NCI-H1048 (cell line): Measurements from ENCODE around the gene RBFOX1.

ENCODE experiments used
- DNase-seq: peaks from one replicate; lab custom pipeline; 2025; lab: John Stamatoyannopoulos, UW

Gene RBFOX1

DNA sequence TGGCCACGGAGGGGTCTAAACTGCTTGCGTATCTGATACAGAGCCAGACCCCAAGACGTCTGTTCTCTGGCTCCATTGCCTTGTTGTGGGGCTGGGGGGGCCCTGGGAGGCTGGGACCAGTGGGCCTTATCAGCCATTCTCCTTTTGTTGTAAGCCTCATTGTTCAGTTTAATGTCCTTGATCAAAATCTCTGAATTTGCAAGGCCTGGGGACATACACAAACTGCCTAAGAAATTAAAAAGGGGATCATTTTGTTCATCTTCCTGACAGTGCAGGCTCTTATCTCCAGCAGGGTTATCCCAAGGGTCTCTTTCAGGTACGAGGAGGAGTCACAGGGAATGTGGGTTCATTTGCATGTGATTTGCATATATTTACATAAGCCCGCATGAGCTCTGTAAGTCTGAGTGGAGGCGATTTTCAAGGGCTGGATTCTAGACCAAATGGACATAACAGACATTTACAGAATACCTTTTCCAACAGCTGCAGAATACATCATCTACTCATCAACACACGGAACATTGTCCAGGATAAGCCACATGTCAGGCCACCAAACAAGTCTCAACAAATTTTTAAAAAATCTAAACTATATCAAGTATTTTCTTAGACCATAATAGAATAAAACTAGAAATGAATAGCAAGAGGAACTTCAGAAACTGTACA, 269.8 kb downstream of the RBFOX1 start:
- DNase-seq, result no peak

- DNase-seq, result no peak
These were observed 273.2 kb downstream of the RBFOX1 start for GRCh38 chr16:7605812-7606211.

DNA sequence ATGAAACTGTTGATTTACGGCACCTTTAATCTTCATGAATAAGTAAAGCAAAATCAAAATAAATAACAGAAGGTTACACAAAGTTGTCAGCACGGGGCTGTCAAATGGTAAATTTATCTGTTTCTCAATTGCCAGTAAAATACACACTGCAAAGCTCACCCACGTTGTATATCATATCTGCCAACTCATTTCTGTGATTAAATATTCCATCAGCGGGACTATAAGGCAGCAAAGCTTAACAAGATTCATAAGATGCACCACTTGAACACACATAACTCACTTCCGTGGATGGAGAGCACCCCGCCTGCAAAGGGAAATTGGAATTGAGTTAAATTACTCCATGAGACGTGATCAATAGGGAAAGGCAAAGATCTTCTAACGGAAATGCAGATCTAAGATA, 280.0 kb downstream of the RBFOX1 start:
- no peak for DNase-seq

DNA sequence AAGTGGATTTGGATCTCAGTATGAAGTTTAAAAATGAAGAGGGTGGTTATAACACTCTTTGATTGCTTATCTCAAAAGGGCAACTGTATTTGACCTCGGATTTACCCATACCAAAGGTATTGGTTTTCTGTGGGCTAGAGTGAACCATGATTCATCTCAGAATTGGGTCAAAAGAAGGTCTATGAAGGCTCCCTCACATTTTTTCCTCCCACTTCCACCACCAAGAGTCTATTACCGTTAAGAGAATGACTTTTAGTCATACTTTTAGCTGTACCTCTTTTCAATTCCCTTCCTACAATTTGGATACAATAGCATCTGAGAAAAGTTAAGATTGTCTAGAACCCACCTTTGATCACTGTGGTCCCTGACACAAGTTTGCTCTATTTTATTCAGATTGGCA, 280.9 kb downstream of the RBFOX1 start:
- DNase-seq, result no peak

- DNase-seq, result no peak
These were observed 281.6 kb downstream of the RBFOX1 start for GRCh38 chr16:7614021-7614795.

DNA sequence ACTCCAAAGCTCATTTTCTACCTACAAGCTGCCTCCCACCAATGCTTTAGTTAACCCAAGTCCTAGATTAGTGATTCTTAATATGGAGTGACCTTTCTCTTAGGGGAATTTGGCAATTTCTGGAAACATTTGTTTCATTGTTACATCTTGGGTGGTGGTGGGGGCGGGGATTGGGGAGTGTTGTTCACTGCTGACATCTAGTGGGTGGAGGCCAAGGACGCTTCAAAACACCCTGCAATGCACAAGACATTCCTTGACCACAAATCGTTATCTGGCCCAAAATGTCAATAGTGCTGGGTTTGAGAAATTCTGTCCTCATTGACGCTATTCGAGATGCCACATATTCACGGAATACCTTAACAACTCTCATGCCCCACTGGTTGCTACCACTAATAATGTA, 282.9 kb downstream of the RBFOX1 start:
- DNase-seq, result no peak

GRCh38 chr16:7624871-7625766, 292.5 kb downstream of the RBFOX1 start:
- no peak for DNase-seq

DNA sequence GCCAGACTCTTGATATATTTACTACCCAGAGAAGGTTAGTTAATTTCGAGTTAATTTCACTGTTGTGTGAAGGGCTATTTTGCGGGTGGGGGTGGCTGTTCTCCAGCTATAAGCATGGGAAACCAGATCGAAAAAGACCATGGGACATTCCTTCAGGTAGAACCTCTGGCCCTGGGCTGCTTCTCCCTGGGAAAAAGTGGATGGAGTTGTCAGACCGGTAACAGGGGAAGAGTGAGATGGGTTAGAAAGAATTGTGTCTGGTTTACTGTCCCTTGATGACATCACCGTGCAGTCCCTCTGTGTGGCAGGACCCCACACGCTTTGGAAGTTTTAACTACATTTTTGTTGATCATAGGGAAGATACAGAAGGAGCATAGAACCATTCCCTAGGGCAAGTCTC, 296.3 kb downstream of the RBFOX1 start:
- DNase-seq, result no peak

GRCh38 chr16:7629571-7629970, 296.9 kb downstream of the RBFOX1 start:
- no peak for DNase-seq

DNA sequence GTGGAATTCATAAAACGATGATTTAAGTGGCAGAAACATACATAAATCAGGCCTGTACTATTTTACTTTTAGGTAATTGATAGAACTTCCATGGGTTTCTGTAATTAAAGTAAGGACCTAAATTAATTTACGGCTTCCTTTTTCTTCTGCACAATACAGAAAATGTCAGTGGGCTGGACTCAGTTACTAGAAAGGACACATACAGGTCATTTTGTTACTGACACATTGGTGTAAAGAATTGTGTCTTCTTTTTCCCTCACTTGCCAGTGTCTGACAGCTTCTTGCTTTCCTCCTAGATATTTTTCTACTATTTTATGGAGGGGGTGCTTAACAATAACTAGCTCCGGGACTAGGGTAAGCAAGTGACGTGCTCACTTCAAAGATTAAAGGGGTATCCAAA, 304.8 kb downstream of the RBFOX1 start:
- DNase-seq, result no peak

DNA sequence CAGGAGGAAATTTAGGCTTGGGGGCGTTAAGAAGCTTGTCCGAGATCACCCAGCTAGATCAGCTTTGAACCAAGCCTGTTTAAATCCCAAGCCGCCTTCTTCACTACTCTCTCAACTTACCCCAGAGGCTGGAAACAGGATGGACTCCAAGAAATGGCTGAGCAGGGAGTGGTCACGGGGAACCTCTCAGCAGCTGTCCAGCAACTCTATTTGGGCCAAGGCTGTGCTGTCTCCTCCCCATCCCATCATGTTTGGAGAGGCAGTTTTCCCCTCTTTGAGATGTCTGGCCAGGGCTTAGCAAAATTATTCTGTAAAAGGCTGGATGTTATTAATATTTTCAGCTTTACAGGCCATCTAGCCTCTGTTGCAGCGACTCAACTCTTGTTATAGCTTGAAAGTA, 305.7 kb downstream of the RBFOX1 start:
- no peak for DNase-seq

- DNase-seq, result no peak
These were observed 307.7 kb downstream of the RBFOX1 start for GRCh38 chr16:7640334-7640733.

DNA sequence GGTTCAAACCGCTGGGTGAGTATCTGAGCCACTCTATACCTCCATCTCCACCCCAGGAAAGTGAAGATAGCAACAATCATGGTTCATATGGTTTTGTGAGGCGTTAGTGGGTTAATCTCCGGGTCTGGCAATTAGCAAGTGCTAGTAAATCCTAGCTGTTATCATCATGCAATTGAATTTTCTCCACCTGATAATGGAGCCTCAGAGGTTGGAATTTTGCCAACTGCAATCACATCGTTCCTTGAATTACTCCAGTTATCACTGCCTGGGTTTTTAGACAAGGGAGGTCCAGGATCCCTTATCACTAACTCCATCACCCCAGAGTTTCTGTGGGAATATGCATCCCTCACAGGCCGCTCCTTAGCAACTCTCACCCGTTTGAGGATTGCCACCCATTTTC, 311.5 kb downstream of the RBFOX1 start:
- DNase-seq, result no peak

DNA sequence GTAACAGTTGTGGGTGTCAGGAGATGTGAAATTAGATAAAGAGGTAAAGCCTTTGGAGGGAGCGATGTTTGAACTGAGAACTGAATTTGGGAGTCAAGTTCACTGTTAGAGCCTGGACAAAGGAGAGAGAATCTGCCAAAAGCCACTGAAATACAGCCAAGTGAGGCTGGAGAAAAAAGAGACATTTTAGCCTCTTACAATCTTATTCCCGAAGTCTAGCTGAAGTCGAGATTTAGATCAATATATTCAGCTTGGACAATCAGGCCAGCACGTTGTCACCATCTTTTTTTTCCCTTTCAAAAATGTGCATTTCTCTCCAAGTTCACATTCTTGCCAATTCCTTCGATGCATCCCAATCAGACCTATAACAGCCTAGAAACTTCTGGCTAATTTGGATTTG, 312.2 kb downstream of the RBFOX1 start:
- DNase-seq, result no peak

- DNase-seq, result no peak
These were observed 314.3 kb downstream of the RBFOX1 start for GRCh38 chr16:7646821-7647500.

DNA sequence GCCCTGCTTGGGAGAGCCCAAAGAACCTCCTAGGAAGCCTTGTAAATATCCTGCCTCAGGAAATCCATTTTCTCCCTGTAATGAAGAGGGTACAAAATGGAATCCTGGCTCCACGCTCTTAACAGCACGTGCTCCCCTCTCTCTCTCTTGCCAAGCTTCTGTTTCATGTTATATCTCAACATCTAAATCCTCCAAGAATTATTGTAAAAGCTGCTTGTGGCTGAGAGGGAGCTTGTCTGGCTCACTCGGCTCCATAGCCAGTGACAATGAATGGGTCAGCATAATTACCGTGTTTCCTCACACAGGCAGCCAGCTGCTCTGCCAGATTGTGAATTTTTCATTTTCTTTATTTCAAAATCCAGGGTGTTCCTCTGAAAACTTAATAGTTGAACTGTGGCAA, 317.8 kb downstream of the RBFOX1 start:
- DNase-seq, result no peak

DNA sequence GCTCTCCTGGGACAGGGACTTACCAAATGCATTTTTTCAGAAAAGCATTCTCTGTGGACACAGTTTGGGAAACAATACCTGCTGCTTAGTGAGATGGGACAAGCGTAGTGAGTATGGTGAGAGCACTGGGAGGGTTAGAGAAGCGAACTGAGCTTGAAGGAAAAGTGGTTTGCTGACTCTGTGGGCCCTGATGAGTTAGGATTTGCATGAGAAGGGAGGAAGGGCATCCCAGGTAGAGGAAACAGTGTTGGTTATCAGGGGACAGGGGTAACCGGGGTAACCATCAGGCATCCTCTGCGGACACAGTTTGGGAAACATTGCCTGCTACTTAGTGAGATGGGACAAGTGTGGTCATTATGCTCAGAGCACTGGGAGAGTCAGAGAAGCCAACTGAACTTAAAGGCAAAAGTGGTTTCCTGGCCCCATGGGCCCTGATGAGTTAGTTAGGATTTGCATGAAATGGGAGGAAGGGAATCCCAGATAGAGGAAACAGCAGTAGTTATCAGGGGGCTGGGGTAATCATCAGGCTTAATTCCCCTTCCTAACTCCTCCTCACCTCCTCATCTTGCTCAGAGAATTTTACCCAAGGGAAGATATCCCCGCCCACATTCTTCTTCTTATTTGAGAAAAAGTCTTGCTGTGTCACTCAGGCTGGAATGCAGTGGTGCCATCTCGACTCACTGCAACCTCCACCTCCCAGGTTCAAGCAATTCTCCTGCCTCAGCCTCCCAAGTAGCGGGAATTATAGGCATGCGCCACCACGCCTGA, 319.3 kb downstream of the RBFOX1 start:
- no peak for DNase-seq

DNA sequence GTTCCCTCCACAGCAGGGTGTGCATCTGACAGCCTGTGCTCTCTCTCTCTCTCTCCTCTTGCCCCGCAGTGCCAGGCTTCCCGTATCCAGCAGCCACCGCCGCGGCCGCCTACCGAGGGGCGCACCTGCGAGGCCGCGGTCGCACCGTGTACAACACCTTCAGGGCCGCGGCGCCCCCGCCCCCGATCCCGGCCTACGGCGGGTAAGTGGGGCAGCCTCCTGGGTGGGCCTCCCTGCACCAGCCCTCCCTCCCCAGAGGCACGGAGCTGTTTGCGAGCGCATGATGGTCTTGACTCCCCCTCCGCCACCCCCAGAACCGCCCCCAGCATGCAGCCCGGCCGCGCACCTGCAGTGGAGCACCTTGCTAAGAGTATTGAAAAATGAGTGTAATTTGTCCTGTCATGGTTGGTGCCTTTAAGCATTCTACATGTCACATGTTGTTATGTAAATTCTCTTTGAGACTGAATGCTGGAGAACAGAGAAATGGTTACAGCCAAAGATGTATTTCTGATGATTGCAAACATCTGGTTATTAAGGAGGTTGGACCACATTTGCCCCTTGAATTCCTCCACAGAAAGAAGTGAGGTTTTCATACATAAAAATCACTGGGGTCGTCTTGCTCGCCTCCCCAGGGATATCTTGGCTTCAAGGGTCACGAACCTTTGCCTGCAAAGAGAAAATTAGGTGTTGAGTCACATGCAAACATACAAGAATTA, 321.3 kb downstream of the RBFOX1 start:
- DNase-seq, result no peak

DNA sequence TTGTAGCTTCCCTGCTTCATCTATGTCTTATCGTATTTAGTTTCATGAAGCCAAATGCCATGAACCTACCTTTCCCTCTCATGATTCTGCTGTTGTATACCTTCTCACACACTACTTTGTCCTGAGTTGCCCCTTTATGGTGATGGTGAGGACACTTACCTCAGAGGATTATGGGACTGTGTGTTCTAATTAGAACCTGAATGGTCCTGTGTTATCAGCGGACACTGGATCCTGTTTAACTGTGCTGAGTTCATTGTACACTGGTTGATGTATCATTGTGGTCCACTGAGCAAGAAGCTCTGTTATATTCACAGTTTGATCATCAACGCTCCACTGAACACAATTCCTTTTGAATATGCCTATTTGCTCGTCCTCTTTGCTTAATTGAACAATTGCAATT, 343.0 kb downstream of the RBFOX1 start:
- no peak for DNase-seq

DNA sequence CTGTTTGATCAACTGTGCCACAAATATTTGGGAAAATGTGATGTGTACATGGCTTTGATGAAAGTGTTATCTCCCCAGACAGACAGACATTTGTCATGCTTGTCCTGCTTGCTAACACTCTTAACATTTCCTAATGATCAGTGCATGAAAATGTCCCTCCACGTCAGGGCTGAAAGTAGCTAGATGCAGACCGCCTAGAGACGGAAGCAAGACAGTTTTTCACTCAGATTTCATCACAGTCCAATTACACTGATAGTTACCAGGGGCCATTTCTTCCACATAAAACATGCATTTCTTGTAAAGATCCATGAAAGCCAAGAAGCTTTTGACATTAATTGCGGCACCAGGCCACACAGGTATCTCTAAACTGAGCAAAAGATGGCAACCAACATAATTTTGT, 347.7 kb downstream of the RBFOX1 start:
- DNase-seq, result no peak

DNA sequence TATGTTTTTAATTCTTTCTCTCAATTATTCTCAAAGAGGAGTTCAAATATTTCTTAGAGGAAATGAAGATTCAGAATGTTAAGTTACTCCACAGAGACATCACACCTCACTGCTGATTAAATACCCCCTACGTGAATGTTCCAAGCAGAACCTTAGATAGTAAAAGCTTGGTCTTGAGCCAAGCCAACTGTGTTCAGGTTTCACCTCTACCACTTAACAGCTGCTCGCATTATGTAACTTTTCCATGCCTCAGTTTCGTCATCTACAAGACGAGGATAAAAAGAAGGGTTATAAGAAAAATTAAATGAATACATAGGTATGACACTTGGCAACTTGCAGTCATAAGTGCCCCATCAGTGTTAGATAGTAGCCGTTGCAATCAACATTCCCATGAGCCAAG, 356.2 kb downstream of the RBFOX1 start:
- DNase-seq, result no peak
